ENCODE measurements around the gene UMAD1. TPM values are rescaled to one million over a fixed set of nuclear protein-coding genes. Genes with fewer than 3 reads are reported as not detected.

Gene UMAD1
- total and polyA plus RNA-seq, 2 of the 4 experiments (the other 2 are of a cell fraction) = 5.2 to 8.4 TPM

GRCh38 chr7:7808626-7809025 lies 168.1 kb downstream of the UMAD1 start:
- H4K5ac ChIP-seq (ENCODE audit: low read depth, low read length) = no peak overlapping the region
- intact Hi-C loops (cut with micrococcal nuclease) = no loop called here
- no peak overlapping the region for H3K27ac ChIP-seq (ENCODE audit: insufficient read depth, low read length)
- no peak overlapping the region for H3K56ac ChIP-seq (ENCODE audit: extremely low read depth, insufficient read depth, low read length)
- no CpG with 5 or more reads among the region's 1 CpG for WGBS, 2 experiments (ENCODE audit: extremely low coverage in 2 of 2, insufficient read length in 1 of 2)
- H3K18ac ChIP-seq (ENCODE audit: low read depth, low read length) = no peak overlapping the region
- dilution Hi-C loops (cut with HindIII; ENCODE audit: low sequenced_read_pairs, unreplicated experiment) = no loop called here
- H3K4me1 ChIP-seq (ENCODE audit: control insufficient read depth, insufficient read depth, low read length) = no peaks in the 10 kb centered on the region
- no peak overlapping the region for H3K4ac ChIP-seq (ENCODE audit: low read depth, low read length)
- no peak overlapping the region for H3K4me3 ChIP-seq (ENCODE audit: insufficient read depth, low read depth, low read length)
- ATAC-seq (ENCODE audit: low read depth) (no peak), DNase-seq (no peak)
- ChIA-PET POLR2A (ENCODE audit: unreplicated experiment) (no interaction called here), CTCF (no interaction called here)
- H2BK120ac ChIP-seq (ENCODE audit: low read depth, low read length) = no peak overlapping the region
- H4K91ac ChIP-seq (ENCODE audit: insufficient read depth, low read depth, low read length) = no peak overlapping the region
- H4K20me1 ChIP-seq (ENCODE audit: insufficient read depth, low read length) = no peaks in the 10 kb centered on the region
- in situ Hi-C loops (cut with MboI; ENCODE audit: low sequenced_read_pairs) = no loop called here
- no peak for TF ChIP-seq NFE2L2 (IDR thresholded peaks at IDR 0.05; ENCODE audit: low read depth, low read length)
- no peak for TF ChIP-seq FOS (IDR thresholded peaks at IDR 0.05; ENCODE audit: low read depth, low read length)
- TF ChIP-seq CHD1 (IDR thresholded peaks at IDR 0.05; ENCODE audit: low read depth, low read length) = no peak
- no peak for TF ChIP-seq RCOR1 (IDR thresholded peaks at IDR 0.05; ENCODE audit: insufficient replicate concordance, low read length)
- no peak for TF ChIP-seq BHLHE40 (IDR thresholded peaks at IDR 0.05; ENCODE audit: low read depth, low read length)
- no peak for TF ChIP-seq SMC3 (IDR thresholded peaks at IDR 0.05; ENCODE audit: low read depth, low read length)
- TF ChIP-seq MAFK (IDR thresholded peaks at IDR 0.05; ENCODE audit: low read depth, low read length) = no peak
- TF ChIP-seq RFX5 (IDR thresholded peaks at IDR 0.05; ENCODE audit: low read depth, low read length) = no peak
- TF ChIP-seq RAD21 (IDR thresholded peaks at IDR 0.05; ENCODE audit: low read length) = no peak
- TF ChIP-seq CTCF (conservative IDR thresholded peaks at IDR 0.05; ENCODE audit: low read depth, low read length) = no peak
- no peak for TF ChIP-seq CEBPB (IDR thresholded peaks at IDR 0.05; ENCODE audit: low read depth, low read length)
- no peak for TF ChIP-seq ELK1 (IDR thresholded peaks at IDR 0.05; ENCODE audit: borderline replicate concordance, low read depth, low read length)
- TF ChIP-seq MXI1 (IDR thresholded peaks at IDR 0.05; ENCODE audit: borderline replicate concordance, low read depth, low read length) = no peak
- no peak for TF ChIP-seq POLR2A (IDR thresholded peaks at IDR 0.05; ENCODE audit: low read depth, low read length)
- no peak for TF ChIP-seq MAZ (IDR thresholded peaks at IDR 0.05; ENCODE audit: borderline replicate concordance, low read depth, low read length)
- no peak for TF ChIP-seq USF2 (IDR thresholded peaks at IDR 0.05; ENCODE audit: low read depth, low read length)
- H2AK5ac ChIP-seq (ENCODE audit: low read depth, low read length) = no peak overlapping the region
- no peak overlapping the region for H3K4me2 ChIP-seq (ENCODE audit: low read depth, low read length)
- H2BK5ac ChIP-seq (ENCODE audit: low read depth, low read length, poor library complexity, severe bottlenecking) = no peak overlapping the region
- H3K23ac ChIP-seq (ENCODE audit: low read depth, low read length) = no peak overlapping the region
- no peak overlapping the region for H2AFZ ChIP-seq (replicated peaks; ENCODE audit: low read length, poor library complexity)
- no peak overlapping the region for H2AK9ac ChIP-seq (replicated peaks; ENCODE audit: low read depth, low read length, poor library complexity)
- H3K27me3 ChIP-seq (ENCODE audit: control insufficient read depth, insufficient read depth, low read length) = no peaks in the 10 kb centered on the region
- no peaks in the 10 kb centered on the region for H3K9me1 ChIP-seq (ENCODE audit: insufficient read depth, low read length)
- no peaks in the 10 kb centered on the region for H3K9me3 ChIP-seq (ENCODE audit: control insufficient read depth, insufficient read depth, low read length)
- no peaks in the 10 kb centered on the region for H3K79me1 ChIP-seq (ENCODE audit: low read depth in 1 of 2, low read length in 2 of 2)
- H3K9ac ChIP-seq (ENCODE audit: low read depth, low read length) = no peak overlapping the region
- H2BK15ac ChIP-seq (ENCODE audit: low read depth, low read length) = no peak overlapping the region
- BruUV-seq (replicated peaks) = no TSS peak
- no peaks in the 10 kb centered on the region for H3K36me3 ChIP-seq (ENCODE audit: control insufficient read depth, insufficient read depth, low read length)
- no peak overlapping the region for H3K14ac ChIP-seq (replicated peaks; ENCODE audit: low read depth, low read length)
- no peak overlapping the region for H4K8ac ChIP-seq (ENCODE audit: low read depth in 2 of 2, low read length in 2 of 2)
- no peak overlapping the region for H2BK20ac ChIP-seq (ENCODE audit: low read depth, low read length)
